ENCODE data around the gene NRIP1. TPM values are rescaled to one million over a fixed set of nuclear protein-coding genes. Genes with fewer than 3 reads are reported as not detected.

The NRIP1 gene
- total RNA-seq, 1 experiment from 2014 or later, result 29.6 TPM

DNA sequence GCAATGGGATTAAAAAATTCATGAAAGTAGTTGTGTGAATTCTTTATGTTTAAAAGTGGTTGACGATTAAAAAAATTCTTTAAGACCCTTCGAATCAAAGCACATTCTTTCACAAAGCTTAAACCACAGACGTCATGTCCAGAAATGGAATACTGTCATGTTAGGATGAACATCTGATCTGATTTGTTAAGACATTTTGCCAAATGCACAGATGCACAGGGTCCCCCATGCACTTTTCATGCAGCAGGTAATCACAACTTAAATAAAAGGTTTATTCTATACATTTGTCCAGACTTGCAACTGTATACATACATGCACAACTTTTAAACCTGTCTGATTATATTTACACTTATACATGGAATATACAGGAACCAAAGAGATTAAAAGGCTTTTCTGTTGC, 103.3 kb downstream of the NRIP1 start:
- H3K27ac ChIP-seq (ENCODE audit: low read depth, low read length), result no peak overlapping the region
- 0 out of 4 replicates have a peak, but pooled peaks cover 0 to 2% of the 10 kb centered on the region in 2 experiments for H3K36me3 ChIP-seq (ENCODE audit: control insufficient read depth in 1 of 2, insufficient read depth in 2 of 2, low read length in 2 of 2)
- H3K9ac ChIP-seq (ENCODE audit: low read length), result no peak overlapping the region
- intact Hi-C loops (cut with micrococcal nuclease), result no loop called here
- no peaks in the 10 kb centered on the region for H3K4me1 ChIP-seq (ENCODE audit: control insufficient read depth in 1 of 2, insufficient read depth in 2 of 2, low read length in 2 of 2)
- H4K20me1 ChIP-seq (ENCODE audit: insufficient read depth), result no peaks in the 10 kb centered on the region
- TF ChIP-seq, protein P1, sequence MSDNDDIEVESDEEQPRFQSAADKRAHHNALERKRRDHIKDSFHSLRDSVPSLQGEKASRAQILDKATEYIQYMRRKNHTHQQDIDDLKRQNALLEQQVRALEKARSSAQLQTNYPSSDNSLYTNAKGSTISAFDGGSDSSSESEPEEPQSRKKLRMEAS (IDR thresholded peaks at IDR 0.05), result no peak
- no peak for TF ChIP-seq ZNF274 (IDR thresholded peaks at IDR 0.05; ENCODE audit: low read depth, low read length)
- TF ChIP-seq, protein P2, sequence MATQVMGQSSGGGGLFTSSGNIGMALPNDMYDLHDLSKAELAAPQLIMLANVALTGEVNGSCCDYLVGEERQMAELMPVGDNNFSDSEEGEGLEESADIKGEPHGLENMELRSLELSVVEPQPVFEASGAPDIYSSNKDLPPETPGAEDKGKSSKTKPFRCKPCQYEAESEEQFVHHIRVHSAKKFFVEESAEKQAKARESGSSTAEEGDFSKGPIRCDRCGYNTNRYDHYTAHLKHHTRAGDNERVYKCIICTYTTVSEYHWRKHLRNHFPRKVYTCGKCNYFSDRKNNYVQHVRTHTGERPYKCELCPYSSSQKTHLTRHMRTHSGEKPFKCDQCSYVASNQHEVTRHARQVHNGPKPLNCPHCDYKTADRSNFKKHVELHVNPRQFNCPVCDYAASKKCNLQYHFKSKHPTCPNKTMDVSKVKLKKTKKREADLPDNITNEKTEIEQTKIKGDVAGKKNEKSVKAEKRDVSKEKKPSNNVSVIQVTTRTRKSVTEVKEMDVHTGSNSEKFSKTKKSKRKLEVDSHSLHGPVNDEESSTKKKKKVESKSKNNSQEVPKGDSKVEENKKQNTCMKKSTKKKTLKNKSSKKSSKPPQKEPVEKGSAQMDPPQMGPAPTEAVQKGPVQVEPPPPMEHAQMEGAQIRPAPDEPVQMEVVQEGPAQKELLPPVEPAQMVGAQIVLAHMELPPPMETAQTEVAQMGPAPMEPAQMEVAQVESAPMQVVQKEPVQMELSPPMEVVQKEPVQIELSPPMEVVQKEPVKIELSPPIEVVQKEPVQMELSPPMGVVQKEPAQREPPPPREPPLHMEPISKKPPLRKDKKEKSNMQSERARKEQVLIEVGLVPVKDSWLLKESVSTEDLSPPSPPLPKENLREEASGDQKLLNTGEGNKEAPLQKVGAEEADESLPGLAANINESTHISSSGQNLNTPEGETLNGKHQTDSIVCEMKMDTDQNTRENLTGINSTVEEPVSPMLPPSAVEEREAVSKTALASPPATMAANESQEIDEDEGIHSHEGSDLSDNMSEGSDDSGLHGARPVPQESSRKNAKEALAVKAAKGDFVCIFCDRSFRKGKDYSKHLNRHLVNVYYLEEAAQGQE (IDR thresholded peaks at IDR 0.05; ENCODE audit: low read depth), result no peak
- no peak for TF ChIP-seq EZH2phosphoT487 (IDR thresholded peaks at IDR 0.05; ENCODE audit: borderline replicate concordance)
- H3K9me2 ChIP-seq (ENCODE audit: insufficient read depth), result no peaks in the 10 kb centered on the region
- no peak for ATAC-seq
- ChIA-PET RAD21 (ENCODE audit: low non-redundant PET in 1 of 2, low total read pairs in 2 of 2, uncharacterized antibody in 2 of 2, unreplicated experiment in 2 of 2) (no interaction called here), CTCF (no interaction called here), POLR2A (no interaction called here)
- H3K4me3 ChIP-seq (replicated peaks in 1 of 2; ENCODE audit: low read depth in 1 of 2, low read length in 2 of 2), result no peak overlapping the region
- no peaks in the 10 kb centered on the region for H3K27me3 ChIP-seq (ENCODE audit: insufficient read depth, low read length)
- no TSS peak for BruUV-seq (replicated peaks)
- DNase-seq (ENCODE audit: low read depth, low spot score), result no peak
- H2AFZ ChIP-seq (ENCODE audit: low read depth, low read length, poor library complexity, severe bottlenecking), result no peak overlapping the region
- no peaks in the 10 kb centered on the region; the same call in 1 of the 2 replicates for H3K79me2 ChIP-seq (ENCODE audit: insufficient read depth, low read length)
- H3K9me3 ChIP-seq (ENCODE audit: control insufficient read depth in 1 of 2, insufficient read depth in 1 of 2, low read depth in 1 of 2, low read length in 2 of 2), result no peaks in the 10 kb centered on the region
- no peak overlapping the region for H3K4me2 ChIP-seq (ENCODE audit: low read length)

DNA sequence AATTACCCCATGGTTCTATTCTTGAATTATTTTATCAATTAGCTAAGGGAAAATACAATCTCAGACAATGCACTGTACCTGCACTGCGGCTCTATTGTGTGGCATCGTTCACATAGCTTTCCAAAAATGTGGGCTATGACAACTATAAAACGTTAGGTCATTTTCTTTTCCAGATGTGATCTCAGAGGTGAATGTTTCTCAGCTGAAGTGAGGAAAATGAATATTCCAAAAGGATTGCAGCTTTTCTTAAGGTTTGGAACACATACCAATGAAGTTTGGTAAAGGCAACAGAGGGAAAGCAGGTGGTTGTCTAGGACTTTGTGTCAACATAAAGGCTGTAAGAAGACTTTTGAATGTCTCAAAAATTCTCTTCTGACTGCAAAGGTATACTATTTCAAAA, 105.5 kb downstream of the NRIP1 start:
- no peak overlapping the region for H3K4me3 ChIP-seq (replicated peaks in 1 of 2; ENCODE audit: low read depth in 1 of 2, low read length in 2 of 2)
- no peaks in the 10 kb centered on the region for H3K79me2 ChIP-seq (ENCODE audit: insufficient read depth, low read length)
- H4K20me1 ChIP-seq (ENCODE audit: insufficient read depth), result no peaks in the 10 kb centered on the region
- no peaks in the 10 kb centered on the region for H3K9me2 ChIP-seq (ENCODE audit: insufficient read depth)
- H3K27me3 ChIP-seq (ENCODE audit: insufficient read depth, low read length), result no peaks in the 10 kb centered on the region
- no peak overlapping the region for H3K27ac ChIP-seq (ENCODE audit: low read depth, low read length)
- intact Hi-C loops (cut with micrococcal nuclease), result no loop called here
- no peak overlapping the region for H3K9ac ChIP-seq (ENCODE audit: low read length)
- no peak for DNase-seq (ENCODE audit: low read depth, low spot score)
- RAD21 ChIA-PET (ENCODE audit: low non-redundant PET in 1 of 2, low total read pairs in 2 of 2, uncharacterized antibody in 2 of 2, unreplicated experiment in 2 of 2), result no interaction called here
- CTCF ChIA-PET, result no interaction called here
- TF ChIP-seq SP1 (IDR thresholded peaks at IDR 0.05; ENCODE audit: low read depth) (no peak), POLR2AphosphoS5 (IDR thresholded peaks at IDR 0.05; ENCODE audit: low read depth, low read length) (no peak), RAD21 (IDR thresholded peaks at IDR 0.05; ENCODE audit: low read depth) (no peak), EGR1 (IDR thresholded peaks at IDR 0.05; ENCODE audit: low read depth) (no peak), YY1 (IDR thresholded peaks at IDR 0.05; ENCODE audit: extremely low read depth, insufficient replicate concordance, low read depth, low read length) (no peak), SRF (IDR thresholded peaks at IDR 0.05; ENCODE audit: low read depth) (no peak), TCF7L2 (IDR thresholded peaks at IDR 0.05; ENCODE audit: borderline replicate concordance, extremely low read depth, insufficient read depth, insufficient read length) (no peak), POLR2A (IDR thresholded peaks at IDR 0.05; ENCODE audit: borderline replicate concordance, extremely low read depth, insufficient read depth, insufficient read length) (no peak), EZH2phosphoT487 (IDR thresholded peaks at IDR 0.05; ENCODE audit: borderline replicate concordance) (no peak), FOSL1 (IDR thresholded peaks at IDR 0.05; ENCODE audit: low read depth) (no peak), JUND (IDR thresholded peaks at IDR 0.05) (no peak)
- TF ChIP-seq, protein P1 (IDR thresholded peaks at IDR 0.05), result no peak
- H3K9me3 ChIP-seq (ENCODE audit: control insufficient read depth in 1 of 2, insufficient read depth in 1 of 2, low read depth in 1 of 2, low read length in 2 of 2), result no peaks in the 10 kb centered on the region
- POLR2A ChIA-PET, result no interaction called here
- ATAC-seq, result no peak
- no TSS peak for BruUV-seq (replicated peaks)
- H3K36me3 ChIP-seq (ENCODE audit: control insufficient read depth in 1 of 2, insufficient read depth in 2 of 2, low read length in 2 of 2), result no peaks in the 10 kb centered on the region
- H2AFZ ChIP-seq (ENCODE audit: low read depth, low read length, poor library complexity, severe bottlenecking), result no peak overlapping the region
- peaks cover 0 to 4% of the 10 kb centered on the region in 2 experiments; a peak in 1 of 4 replicates for H3K4me1 ChIP-seq (ENCODE audit: control insufficient read depth in 1 of 2, insufficient read depth in 2 of 2, low read length in 2 of 2)
- no peak overlapping the region for H3K4me2 ChIP-seq (ENCODE audit: low read length)

All from HCT116 (cell line).